Measurements from ENCODE around the gene APLN. TPM values are rescaled to one million over a fixed set of nuclear protein-coding genes. Genes with fewer than 3 reads are reported as not detected.

The APLN gene
- total and polyA plus RNA-seq, 2 donors = 0.32 to 0.90 TPM

DNA sequence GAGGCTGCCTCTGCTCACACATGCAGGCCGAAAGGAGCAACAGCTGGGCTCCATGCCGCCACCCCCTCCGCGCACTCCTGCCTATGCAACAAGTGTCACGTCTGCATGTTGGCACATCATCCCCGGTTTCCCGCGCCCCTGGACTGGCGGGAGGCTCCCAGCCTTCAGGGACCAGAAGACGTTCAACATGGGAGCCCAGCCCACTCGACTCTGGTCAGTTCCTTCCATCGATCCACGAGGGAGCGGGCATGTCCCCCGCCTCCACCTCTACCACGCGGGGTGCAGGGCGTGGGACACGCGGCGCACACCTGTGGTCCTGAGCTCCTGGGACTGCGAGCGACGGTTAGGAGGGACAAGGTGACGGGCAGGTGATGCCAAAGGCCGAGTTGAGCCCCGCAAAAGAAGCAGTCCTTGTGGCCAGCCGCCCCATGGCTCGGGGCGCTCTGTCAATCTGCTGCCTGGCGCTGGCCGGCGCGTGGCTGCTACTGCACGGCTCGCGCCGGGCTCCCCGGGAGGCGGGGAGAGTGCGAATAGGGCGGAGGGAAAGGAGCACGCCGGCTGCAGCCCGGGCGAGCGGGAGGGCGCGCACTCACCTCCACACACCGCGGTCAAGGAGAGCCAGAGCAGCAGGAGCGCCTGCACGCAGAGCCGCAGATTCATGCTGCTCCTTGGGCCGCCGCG, 645 bp downstream of the APLN start:
- Histone ChIP-seq H3K4me3 (ENCODE audit: low read length in 2 of 2) (peak overlapping the region; percentile 20 to 48), H3K27ac (ENCODE audit: low read depth in 1 of 2, low read length in 1 of 2) (no peak overlapping the region), H3K36me3 (ENCODE audit: control insufficient read depth in 2 of 2, insufficient read depth in 2 of 2, low read length in 1 of 2) (no peaks in the 10 kb centered on the region), H3K9me3 (ENCODE audit: control insufficient read depth in 2 of 2, insufficient read depth in 1 of 2, low read length in 1 of 2) (peaks cover 0 to 4% of the 10 kb centered on the region in 2 donors), H3K27me3 (ENCODE audit: control insufficient read depth in 2 of 2, insufficient read depth in 1 of 2, low read length in 1 of 2) (peaks cover 0 to 30% of the 10 kb centered on the region in 2 donors), H3K4me1 (ENCODE audit: control insufficient read depth in 2 of 2, insufficient read depth in 2 of 2, low read length in 2 of 2) (peaks cover 7 to 53% of the 10 kb centered on the region in 2 donors)
- peak in 1 of 9 donors; percentile 31 for DNase-seq (ENCODE audit: low read depth in 6 of 9, low spot score in 9 of 9)
- 3% methylated on average over 57 of the region's 57 CpGs for WGBS

DNA sequence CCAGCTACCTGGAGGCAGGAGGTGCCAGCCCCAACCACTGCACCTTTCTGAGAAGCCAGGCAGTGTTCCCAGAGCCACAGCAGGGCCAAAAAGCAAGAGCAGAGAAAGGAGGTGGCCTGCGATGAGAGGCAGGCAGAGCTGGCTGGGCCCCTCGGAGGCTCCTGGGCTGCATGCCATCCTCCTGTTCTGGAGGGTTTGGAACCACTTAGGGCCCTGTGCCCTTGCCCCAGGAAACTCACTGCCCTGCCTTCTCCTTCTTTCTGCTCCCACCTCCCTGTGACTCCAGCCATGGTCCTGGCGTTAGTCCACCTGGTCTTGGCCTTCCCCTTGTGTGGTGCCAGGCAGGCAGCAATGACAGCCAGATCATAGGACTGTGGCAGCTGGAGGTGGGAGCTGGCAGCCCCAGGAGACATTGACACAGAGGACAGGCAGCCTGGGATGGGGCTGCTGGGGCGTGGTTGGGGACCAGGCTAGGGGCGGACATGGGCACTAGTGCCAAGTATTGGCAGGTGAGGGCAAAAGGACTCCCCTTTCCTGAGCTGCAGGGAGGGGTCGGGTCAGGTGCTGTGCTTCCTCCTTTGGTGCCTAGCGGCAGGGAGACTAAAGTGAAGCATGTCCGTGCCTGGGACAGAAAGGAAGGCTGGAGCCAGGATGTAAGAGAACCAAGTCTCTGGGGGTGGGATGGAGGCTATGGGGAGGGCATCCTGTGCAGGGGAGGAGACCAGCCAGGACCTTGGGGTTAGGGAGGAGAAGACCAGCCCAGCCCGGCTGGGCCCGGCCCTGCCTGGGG, 1.4 kb downstream of the APLN start:
- Histone ChIP-seq H3K4me1 (ENCODE audit: control insufficient read depth in 2 of 2, insufficient read depth in 2 of 2, low read length in 2 of 2) (peaks cover 7 to 53% of the 10 kb centered on the region in 2 donors), H3K9me3 (ENCODE audit: control insufficient read depth in 2 of 2, insufficient read depth in 1 of 2, low read length in 1 of 2) (peaks cover 0 to 4% of the 10 kb centered on the region in 2 donors), H3K27ac (ENCODE audit: low read depth in 1 of 2, low read length in 1 of 2) (no peak overlapping the region), H3K36me3 (ENCODE audit: control insufficient read depth in 2 of 2, insufficient read depth in 2 of 2, low read length in 1 of 2) (no peaks in the 10 kb centered on the region), H3K4me3 (ENCODE audit: low read length in 2 of 2) (no peak overlapping the region), H3K27me3 (ENCODE audit: control insufficient read depth in 2 of 2, insufficient read depth in 1 of 2, low read length in 1 of 2) (peaks cover 0 to 30% of the 10 kb centered on the region in 2 donors)
- 69% methylated on average over 10 of the region's 10 CpGs for WGBS
- DNase-seq (ENCODE audit: low read depth in 6 of 9, low spot score in 9 of 9) = no peak

DNA sequence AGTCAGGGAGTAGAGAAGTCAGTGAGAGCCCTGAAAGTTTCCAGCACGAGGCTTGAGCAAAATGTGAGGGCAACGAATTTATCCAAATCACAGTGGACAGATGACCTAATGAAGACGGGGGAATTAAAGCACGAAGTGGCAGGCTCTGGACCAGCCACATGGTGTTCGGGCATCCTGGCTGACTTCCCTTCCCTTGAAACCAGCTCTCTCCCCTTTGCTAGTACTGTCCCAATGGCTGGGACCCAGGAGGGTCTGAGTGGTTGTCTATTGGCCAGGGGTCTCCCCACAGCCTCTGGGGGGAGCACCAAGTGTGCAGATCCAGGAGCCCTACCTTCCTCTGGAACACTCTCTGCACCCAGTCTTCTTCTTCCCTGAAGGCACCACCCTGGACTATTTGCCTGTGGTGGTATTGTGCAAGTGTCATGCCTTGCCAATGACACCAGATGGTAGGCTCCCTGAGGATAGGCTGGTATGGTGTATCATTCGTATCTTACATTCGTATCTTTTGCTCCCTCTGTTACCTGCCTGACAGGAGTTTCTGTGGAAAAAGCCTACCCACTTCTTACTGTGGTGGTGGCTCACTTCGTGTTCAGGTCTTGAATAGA, 2.1 kb downstream of the APLN start:
- no peaks in the 10 kb centered on the region for H3K36me3 ChIP-seq (ENCODE audit: control insufficient read depth in 2 of 2, insufficient read depth in 2 of 2, low read length in 1 of 2)
- no peak overlapping the region for H3K4me3 ChIP-seq (ENCODE audit: low read length in 2 of 2)
- peaks cover 7 to 53% of the 10 kb centered on the region in 2 donors for H3K4me1 ChIP-seq (ENCODE audit: control insufficient read depth in 2 of 2, insufficient read depth in 2 of 2, low read length in 2 of 2)
- WGBS = 98% methylated on average over 8 of the region's 8 CpGs
- H3K27ac ChIP-seq (ENCODE audit: low read depth in 1 of 2, low read length in 1 of 2) = no peak overlapping the region
- H3K9me3 ChIP-seq (ENCODE audit: control insufficient read depth in 2 of 2, insufficient read depth in 1 of 2, low read length in 1 of 2) = peaks cover 0 to 4% of the 10 kb centered on the region in 2 donors
- H3K27me3 ChIP-seq (ENCODE audit: control insufficient read depth in 2 of 2, insufficient read depth in 1 of 2, low read length in 1 of 2) = peaks cover 0 to 30% of the 10 kb centered on the region in 2 donors
- DNase-seq (ENCODE audit: low read depth in 6 of 9, low spot score in 9 of 9) = no peak

DNA sequence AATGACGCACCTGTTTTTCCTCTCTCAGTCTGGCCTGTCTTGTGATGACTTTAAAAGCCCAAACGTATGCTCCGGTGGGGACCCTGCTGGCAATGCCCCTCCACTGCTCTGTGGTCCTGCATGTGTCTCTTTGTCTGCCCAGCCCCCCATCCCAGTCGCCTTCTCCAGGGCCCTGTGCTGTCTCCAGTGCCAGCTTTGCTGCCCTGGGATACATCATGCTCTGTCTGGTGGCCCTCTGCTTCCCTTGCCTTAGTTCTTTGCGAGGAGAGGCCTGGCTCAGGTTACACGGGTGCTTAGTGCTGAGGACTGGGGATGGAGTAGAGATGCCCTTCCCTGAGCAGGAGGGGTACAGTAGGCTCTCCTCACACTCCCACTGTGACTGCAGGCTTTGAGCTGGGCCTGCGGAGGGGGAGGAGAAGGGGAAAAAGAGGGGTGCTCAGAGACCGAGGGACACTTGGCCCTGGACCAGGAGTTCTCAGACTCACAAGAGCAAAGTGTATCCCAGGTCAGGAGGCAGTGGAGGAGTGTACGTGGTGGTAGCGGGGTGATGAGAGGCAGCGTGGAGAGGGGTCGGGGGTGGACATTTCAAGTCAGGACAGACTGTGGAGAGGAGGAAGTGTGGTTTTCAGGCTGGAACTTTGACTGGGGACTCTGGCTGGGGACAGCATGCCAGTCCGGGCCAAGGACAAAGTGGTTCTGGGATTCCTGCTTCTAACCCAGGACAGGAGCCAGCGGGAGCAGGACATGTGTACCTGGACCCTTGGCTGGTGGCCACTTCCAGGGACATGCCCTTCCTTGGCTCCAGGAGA, 2.8 kb downstream of the APLN start:
- peak overlapping the region in 1 of 2 donors; percentile 38 for H3K27ac ChIP-seq (ENCODE audit: low read depth in 1 of 2, low read length in 1 of 2)
- DNase-seq (ENCODE audit: low read depth in 6 of 9, low spot score in 9 of 9) = no peak
- no peaks in the 10 kb centered on the region for H3K36me3 ChIP-seq (ENCODE audit: control insufficient read depth in 2 of 2, insufficient read depth in 2 of 2, low read length in 1 of 2)
- peaks cover 0 to 30% of the 10 kb centered on the region in 2 donors for H3K27me3 ChIP-seq (ENCODE audit: control insufficient read depth in 2 of 2, insufficient read depth in 1 of 2, low read length in 1 of 2)
- H3K4me1 ChIP-seq (ENCODE audit: control insufficient read depth in 2 of 2, insufficient read depth in 2 of 2, low read length in 2 of 2) = peaks cover 7 to 53% of the 10 kb centered on the region in 2 donors
- H3K4me3 ChIP-seq (ENCODE audit: low read length in 2 of 2) = no peak overlapping the region
- 93% methylated on average over 14 of the region's 14 CpGs for WGBS
- peaks cover 0 to 4% of the 10 kb centered on the region in 2 donors for H3K9me3 ChIP-seq (ENCODE audit: control insufficient read depth in 2 of 2, insufficient read depth in 1 of 2, low read length in 1 of 2)

DNA sequence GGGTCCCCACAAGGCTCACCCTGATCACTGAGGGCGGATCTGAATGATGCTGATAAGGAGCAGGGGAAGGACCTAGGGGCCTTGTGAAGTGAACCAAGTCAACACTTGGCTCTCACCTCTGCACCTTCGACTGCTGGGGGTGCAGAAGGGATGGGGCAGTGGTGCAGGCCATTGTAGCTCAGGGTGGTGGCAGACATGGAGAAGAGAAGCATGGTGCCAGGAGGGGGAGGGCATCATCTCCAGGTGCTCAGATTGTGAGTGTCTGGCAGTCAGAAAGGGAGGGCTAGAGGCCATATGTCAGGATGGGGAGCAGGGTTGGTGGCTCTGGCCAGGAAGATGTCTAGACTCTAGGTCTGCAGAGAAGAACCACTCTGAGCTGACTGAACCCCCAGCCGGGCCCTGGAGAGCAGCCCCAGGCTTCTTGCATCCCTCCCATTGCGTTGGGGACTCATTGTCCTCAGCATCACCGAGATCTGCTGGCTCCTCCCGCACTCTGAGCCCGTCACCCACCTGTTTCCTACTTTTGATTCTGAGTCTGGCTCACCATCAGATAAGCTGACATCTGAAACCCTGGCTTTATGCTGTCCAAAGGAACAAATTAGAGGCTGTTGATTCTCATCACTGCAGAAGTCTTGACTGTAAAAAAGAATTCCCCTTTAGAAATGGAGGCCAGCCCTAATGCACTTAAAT, 3.8 kb downstream of the APLN start:
- peaks cover 0 to 30% of the 10 kb centered on the region in 2 donors for H3K27me3 ChIP-seq (ENCODE audit: control insufficient read depth in 2 of 2, insufficient read depth in 1 of 2, low read length in 1 of 2)
- H3K4me3 ChIP-seq (ENCODE audit: low read length in 2 of 2) = no peak overlapping the region
- peaks cover 0 to 4% of the 10 kb centered on the region in 2 donors for H3K9me3 ChIP-seq (ENCODE audit: control insufficient read depth in 2 of 2, insufficient read depth in 1 of 2, low read length in 1 of 2)
- 38% methylated on average over 7 of the region's 7 CpGs for WGBS
- peaks cover 7 to 53% of the 10 kb centered on the region in 2 donors for H3K4me1 ChIP-seq (ENCODE audit: control insufficient read depth in 2 of 2, insufficient read depth in 2 of 2, low read length in 2 of 2)
- no peaks in the 10 kb centered on the region for H3K36me3 ChIP-seq (ENCODE audit: control insufficient read depth in 2 of 2, insufficient read depth in 2 of 2, low read length in 1 of 2)
- DNase-seq (ENCODE audit: low read depth in 6 of 9, low spot score in 9 of 9) = peak in 1 of 9 donors; percentile 42
- no peak overlapping the region for H3K27ac ChIP-seq (ENCODE audit: low read depth in 1 of 2, low read length in 1 of 2)

DNA sequence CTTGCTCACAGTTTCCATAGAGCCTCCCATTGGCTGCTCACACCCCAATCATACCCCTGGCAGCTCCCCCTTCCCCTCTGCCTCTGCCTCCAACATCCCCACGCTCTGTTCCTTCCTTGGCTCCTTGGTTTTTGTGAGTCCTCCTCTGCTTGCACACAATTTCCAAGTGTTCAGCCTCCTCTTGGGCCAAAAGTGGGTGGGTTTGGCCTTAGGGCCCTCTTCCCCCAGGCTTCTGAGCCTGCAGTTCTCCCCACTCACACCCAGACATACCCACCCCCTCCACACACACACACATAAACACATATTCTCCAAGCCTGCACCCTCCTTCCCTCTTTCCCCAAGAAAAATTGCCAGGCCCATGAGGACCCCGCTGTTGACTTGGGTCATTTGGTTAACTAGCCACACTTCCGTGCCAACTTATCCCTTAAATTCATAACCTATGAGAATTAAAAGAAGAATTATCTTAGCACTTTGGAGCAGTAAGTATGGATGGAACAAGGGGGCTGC, 4.5 kb downstream of the APLN start:
- no peak overlapping the region for H3K4me3 ChIP-seq (ENCODE audit: low read length in 2 of 2)
- no peak for DNase-seq (ENCODE audit: low read depth in 6 of 9, low spot score in 9 of 9)
- peaks cover 0 to 4% of the 10 kb centered on the region in 2 donors for H3K9me3 ChIP-seq (ENCODE audit: control insufficient read depth in 2 of 2, insufficient read depth in 1 of 2, low read length in 1 of 2)
- peaks cover 0 to 24% of the 10 kb centered on the region in 2 donors for H3K27me3 ChIP-seq (ENCODE audit: control insufficient read depth in 2 of 2, insufficient read depth in 1 of 2, low read length in 1 of 2)
- H3K36me3 ChIP-seq (ENCODE audit: control insufficient read depth in 2 of 2, insufficient read depth in 2 of 2, low read length in 1 of 2) = no peaks in the 10 kb centered on the region
- H3K4me1 ChIP-seq (ENCODE audit: control insufficient read depth in 2 of 2, insufficient read depth in 2 of 2, low read length in 2 of 2) = peaks cover 7 to 47% of the 10 kb centered on the region in 2 donors
- no peak overlapping the region for H3K27ac ChIP-seq (ENCODE audit: low read depth in 1 of 2, low read length in 1 of 2)
- 99% methylated on average over 3 of the region's 3 CpGs for WGBS

DNA sequence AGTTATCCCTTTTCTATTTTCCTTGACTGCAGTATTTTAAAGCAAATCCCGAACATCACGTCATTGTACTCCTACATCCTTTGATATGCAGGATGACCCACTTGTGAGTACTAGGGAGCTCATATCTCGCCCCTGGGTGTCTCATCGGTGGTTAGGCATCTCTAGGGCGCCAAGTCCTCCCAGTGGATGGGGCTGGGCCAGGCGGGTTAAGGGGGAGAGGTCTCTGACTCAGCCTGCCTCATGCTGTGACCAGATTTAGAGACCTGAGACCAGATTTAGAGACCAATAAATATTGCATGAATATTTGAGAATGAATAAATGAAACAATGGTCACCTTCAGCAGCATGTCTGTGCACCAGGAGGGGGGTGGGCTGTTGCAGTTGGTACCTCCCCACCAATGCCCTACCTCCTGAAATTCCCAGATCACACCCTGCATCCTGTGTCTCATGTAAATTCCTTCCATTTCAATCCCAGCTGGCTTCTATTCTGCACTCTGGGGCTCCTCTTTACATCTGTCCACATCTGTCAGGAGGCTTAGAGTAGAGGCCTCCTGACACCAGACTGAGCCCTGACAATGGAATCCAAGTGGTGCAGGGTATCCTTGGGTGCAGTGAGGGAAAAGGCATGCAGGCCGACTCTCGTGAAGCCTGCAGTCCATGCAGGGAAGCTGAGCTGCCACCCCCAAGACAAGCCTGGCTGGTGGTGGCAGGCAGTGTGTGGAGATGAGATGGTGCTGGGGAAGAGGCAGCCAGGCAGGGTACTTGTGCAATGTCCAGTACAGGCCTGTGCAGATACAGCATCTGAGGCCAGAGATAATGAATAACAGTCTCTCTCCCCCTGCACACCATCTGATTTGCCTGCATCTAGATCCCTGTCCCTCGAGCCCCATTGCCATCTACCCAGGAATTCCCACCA, 5.2 kb downstream of the APLN start:
- H3K4me1 ChIP-seq (ENCODE audit: control insufficient read depth in 2 of 2, insufficient read depth in 2 of 2, low read length in 2 of 2) = peaks cover 7 to 42% of the 10 kb centered on the region in 2 donors
- H3K27me3 ChIP-seq (ENCODE audit: control insufficient read depth in 2 of 2, insufficient read depth in 1 of 2, low read length in 1 of 2) = peaks cover 0 to 19% of the 10 kb centered on the region in 2 donors
- H3K4me3 ChIP-seq (ENCODE audit: low read length in 2 of 2) = no peak overlapping the region
- H3K27ac ChIP-seq (ENCODE audit: low read depth in 1 of 2, low read length in 1 of 2) = no peak overlapping the region
- peaks cover 0 to 4% of the 10 kb centered on the region in 2 donors for H3K9me3 ChIP-seq (ENCODE audit: control insufficient read depth in 2 of 2, insufficient read depth in 1 of 2, low read length in 1 of 2)
- WGBS = 95% methylated on average over 9 of the region's 9 CpGs
- DNase-seq (ENCODE audit: low read depth in 6 of 9, low spot score in 9 of 9) = no peak
- H3K36me3 ChIP-seq (ENCODE audit: control insufficient read depth in 2 of 2, insufficient read depth in 2 of 2, low read length in 1 of 2) = no peaks in the 10 kb centered on the region
